K562 (cell line): ENCODE measurements around the gene FXYD1.

Experiments
- DPF2 ChIP-seq: fragments of 450-650 bp; IDR thresholded peaks from 2 replicates; pipeline ENCODE4 v1.6.1; 2016
- EP300 ChIP-seq: IDR thresholded peaks from 2 replicates; pipeline ENCODE4 v1.6.1; 2012; ENCODE audit warnings: low read length, improper control_type of control experiment
- HMG20B ChIP-seq: fragments of 250-450 bp; sonication (Bioruptor Pico); IDR thresholded peaks from 2 replicates; pipeline ENCODE4 v1.5.0; 2021; ENCODE audit warnings: mild to moderate bottlenecking
- SNIP1 ChIP-seq: fragments of 450-650 bp; IDR thresholded peaks from 2 replicates; pipeline ENCODE4 v1.7.1; 2017; ENCODE audit warnings: low read depth, mild to moderate bottlenecking
- XRCC3 ChIP-seq: fragments of 450-650 bp; IDR thresholded peaks from 2 replicates; pipeline ENCODE4 v1.6.1; 2017; ENCODE audit warnings: mild to moderate bottlenecking, moderate library complexity
- ZBTB1 ChIP-seq: sonication (generic); formaldehyde crosslinking; IDR thresholded peaks from 2 replicates; pipeline ENCODE4 v1.8.1; 2023; ENCODE audit warnings: missing genetic modification reagents, low read depth, mild to moderate bottlenecking, borderline replicate concordance
- TF ChIP-seq, protein P1 (sequence below): sonication (generic); formaldehyde crosslinking; IDR thresholded peaks from 2 replicates; pipeline ENCODE4 v1.8.0; 2022; ENCODE audit warnings: mild to moderate bottlenecking, missing genetic modification reagents, borderline replicate concordance
- TF ChIP-seq, protein P2 (sequence below), 3 experiments: IDR thresholded peaks in 2 of 3; conservative IDR thresholded peaks in 1 of 3; 2 replicates each; pipeline ENCODE4 v1.5.1; 2011 to 2012; ENCODE audit warnings: low read length in 3 of 3, mild to moderate bottlenecking in 3 of 3, control low read depth in 2 of 3, improper control_type of control experiment in 1 of 3, inconsistent platforms in 1 of 3, low read depth in 1 of 3, mixed read lengths in 1 of 3, moderate library complexity in 1 of 3; ENCODE audit not compliant: insufficient read depth in 2 of 3
- TF ChIP-seq, protein P3 (sequence below): fragments of 250-450 bp; sonication (Bioruptor Pico); IDR thresholded peaks from 2 replicates; pipeline ENCODE4 v1.5.0; 2021

DNA sequence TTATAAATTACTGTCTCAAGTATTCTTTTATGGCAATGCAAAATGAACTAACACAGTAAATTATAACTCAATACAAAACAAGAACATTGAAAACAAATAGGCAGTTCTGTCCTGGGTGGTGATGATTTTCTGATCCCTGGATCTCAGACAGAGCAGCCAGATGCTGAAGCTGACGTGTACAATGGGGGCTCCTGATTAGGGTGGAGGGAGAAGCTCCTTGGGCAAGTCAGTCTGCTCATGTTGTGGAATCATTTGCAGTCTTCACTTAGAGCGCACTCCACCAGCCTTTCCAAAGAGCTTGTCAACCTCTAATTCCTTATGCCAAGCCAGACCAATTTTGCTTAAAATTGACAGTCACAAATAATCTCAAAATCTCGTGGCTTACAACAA, 37.6 kb downstream of the FXYD1 start:
- TF ChIP-seq, protein P1, sequence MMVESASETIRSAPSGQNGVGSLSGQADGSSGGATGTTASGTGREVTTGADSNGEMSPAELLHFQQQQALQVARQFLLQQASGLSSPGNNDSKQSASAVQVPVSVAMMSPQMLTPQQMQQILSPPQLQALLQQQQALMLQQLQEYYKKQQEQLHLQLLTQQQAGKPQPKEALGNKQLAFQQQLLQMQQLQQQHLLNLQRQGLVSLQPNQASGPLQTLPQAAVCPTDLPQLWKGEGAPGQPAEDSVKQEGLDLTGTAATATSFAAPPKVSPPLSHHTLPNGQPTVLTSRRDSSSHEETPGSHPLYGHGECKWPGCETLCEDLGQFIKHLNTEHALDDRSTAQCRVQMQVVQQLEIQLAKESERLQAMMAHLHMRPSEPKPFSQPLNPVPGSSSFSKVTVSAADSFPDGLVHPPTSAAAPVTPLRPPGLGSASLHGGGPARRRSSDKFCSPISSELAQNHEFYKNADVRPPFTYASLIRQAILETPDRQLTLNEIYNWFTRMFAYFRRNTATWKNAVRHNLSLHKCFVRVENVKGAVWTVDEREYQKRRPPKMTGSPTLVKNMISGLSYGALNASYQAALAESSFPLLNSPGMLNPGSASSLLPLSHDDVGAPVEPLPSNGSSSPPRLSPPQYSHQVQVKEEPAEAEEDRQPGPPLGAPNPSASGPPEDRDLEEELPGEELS, result no peak
- TF ChIP-seq XRCC3, result no peak
- TF ChIP-seq, protein P2, sequence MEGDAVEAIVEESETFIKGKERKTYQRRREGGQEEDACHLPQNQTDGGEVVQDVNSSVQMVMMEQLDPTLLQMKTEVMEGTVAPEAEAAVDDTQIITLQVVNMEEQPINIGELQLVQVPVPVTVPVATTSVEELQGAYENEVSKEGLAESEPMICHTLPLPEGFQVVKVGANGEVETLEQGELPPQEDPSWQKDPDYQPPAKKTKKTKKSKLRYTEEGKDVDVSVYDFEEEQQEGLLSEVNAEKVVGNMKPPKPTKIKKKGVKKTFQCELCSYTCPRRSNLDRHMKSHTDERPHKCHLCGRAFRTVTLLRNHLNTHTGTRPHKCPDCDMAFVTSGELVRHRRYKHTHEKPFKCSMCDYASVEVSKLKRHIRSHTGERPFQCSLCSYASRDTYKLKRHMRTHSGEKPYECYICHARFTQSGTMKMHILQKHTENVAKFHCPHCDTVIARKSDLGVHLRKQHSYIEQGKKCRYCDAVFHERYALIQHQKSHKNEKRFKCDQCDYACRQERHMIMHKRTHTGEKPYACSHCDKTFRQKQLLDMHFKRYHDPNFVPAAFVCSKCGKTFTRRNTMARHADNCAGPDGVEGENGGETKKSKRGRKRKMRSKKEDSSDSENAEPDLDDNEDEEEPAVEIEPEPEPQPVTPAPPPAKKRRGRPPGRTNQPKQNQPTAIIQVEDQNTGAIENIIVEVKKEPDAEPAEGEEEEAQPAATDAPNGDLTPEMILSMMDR (IDR thresholded peaks at IDR 0.05 in 2 of 3, conservative IDR thresholded peaks at IDR 0.05 in 1 of 3; ENCODE audit: insufficient read depth in 2 of 3, low read depth in 1 of 3, low read length in 3 of 3), result no peak
- no peak for TF ChIP-seq EP300
- no peak for TF ChIP-seq DPF2
- no peak for TF ChIP-seq ZBTB1 (CRISPR knock-in tag)
- TF ChIP-seq, protein P3, sequence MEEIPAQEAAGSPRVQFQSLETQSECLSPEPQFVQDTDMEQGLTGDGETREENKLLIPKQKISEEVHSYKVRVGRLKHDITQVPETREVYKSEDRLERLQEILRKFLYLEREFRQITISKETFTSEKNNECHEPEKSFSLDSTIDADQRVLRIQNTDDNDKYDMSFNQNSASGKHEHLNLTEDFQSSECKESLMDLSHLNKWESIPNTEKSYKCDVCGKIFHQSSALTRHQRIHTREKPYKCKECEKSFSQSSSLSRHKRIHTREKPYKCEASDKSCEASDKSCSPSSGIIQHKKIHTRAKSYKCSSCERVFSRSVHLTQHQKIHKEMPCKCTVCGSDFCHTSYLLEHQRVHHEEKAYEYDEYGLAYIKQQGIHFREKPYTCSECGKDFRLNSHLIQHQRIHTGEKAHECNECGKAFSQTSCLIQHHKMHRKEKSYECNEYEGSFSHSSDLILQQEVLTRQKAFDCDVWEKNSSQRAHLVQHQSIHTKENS (CRISPR knock-in tag), result no peak
- TF ChIP-seq SNIP1, result no peak
- no peak for TF ChIP-seq HMG20B (CRISPR knock-in tag)
